ENCODE results near the gene ASF1A.

GRCh38 chr6:118939683-118940082, 45.7 kb downstream of the ASF1A start:
- TF ChIP-seq, protein P1, sequence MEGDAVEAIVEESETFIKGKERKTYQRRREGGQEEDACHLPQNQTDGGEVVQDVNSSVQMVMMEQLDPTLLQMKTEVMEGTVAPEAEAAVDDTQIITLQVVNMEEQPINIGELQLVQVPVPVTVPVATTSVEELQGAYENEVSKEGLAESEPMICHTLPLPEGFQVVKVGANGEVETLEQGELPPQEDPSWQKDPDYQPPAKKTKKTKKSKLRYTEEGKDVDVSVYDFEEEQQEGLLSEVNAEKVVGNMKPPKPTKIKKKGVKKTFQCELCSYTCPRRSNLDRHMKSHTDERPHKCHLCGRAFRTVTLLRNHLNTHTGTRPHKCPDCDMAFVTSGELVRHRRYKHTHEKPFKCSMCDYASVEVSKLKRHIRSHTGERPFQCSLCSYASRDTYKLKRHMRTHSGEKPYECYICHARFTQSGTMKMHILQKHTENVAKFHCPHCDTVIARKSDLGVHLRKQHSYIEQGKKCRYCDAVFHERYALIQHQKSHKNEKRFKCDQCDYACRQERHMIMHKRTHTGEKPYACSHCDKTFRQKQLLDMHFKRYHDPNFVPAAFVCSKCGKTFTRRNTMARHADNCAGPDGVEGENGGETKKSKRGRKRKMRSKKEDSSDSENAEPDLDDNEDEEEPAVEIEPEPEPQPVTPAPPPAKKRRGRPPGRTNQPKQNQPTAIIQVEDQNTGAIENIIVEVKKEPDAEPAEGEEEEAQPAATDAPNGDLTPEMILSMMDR (conservative IDR thresholded peaks at IDR 0.05; ENCODE audit: low read length): no peak
- no peak for TF ChIP-seq EZH2phosphoT487 (IDR thresholded peaks at IDR 0.05; ENCODE audit: borderline replicate concordance)

Measured in Loucy (cell line).